CD14-positive monocyte (primary cell): ENCODE measurements around the gene DHX32. TPM values are rescaled to one million over a fixed set of nuclear protein-coding genes. Genes with fewer than 3 reads are reported as not detected.

ENCODE experiments used
- DNase-seq, 3 donors: peaks; one replicate each; pipeline ENCODE4 v3.0.0-alpha.2; 2011 to 2022
- H2AFZ ChIP-seq: 2 replicates; pipeline ENCODE4 v1.6.0; 2012; ENCODE audit warnings: mild to moderate bottlenecking, low read depth, low read length, inconsistent platforms; ENCODE audit not compliant: insufficient read depth, poor library complexity, severe bottlenecking
- H3K27ac ChIP-seq, 2 donors: 1 replicate in 1 of 2; 2 replicates in 1 of 2; pipeline ENCODE4 v1.5.1; 2012 to 2013; ENCODE audit warnings: low read length in 2 of 2, control low read depth in 1 of 2, inconsistent platforms in 1 of 2, low read depth in 1 of 2, mild to moderate bottlenecking in 1 of 2
- H3K27me3 ChIP-seq, 2 donors: one replicate each; pipeline versions ENCODE4 v1.6.0 to v1.6.1; 2011 to 2013; ENCODE audit warnings: low read length in 2 of 2; ENCODE audit not compliant: control insufficient read depth in 2 of 2, insufficient read depth in 2 of 2
- H3K36me3 ChIP-seq, 2 donors: replicated peaks in 1 of 2; 1 replicate in 1 of 2; 2 replicates in 1 of 2; pipeline versions ENCODE4 v1.5.1 to v1.6.1; 2012 to 2013; ENCODE audit warnings: low read length in 2 of 2, control low read depth in 1 of 2, inconsistent platforms in 1 of 2, mild to moderate bottlenecking in 1 of 2; ENCODE audit not compliant: insufficient read depth in 2 of 2, control insufficient read depth in 1 of 2
- H3K4me1 ChIP-seq, 2 donors: 1 replicate in 1 of 2; 2 replicates in 1 of 2; pipeline versions ENCODE4 v1.5.1 to v1.6.1; 2012 to 2013; ENCODE audit warnings: low read length in 2 of 2, control low read depth in 1 of 2, inconsistent platforms in 1 of 2, mild to moderate bottlenecking in 1 of 2, moderate library complexity in 1 of 2; ENCODE audit not compliant: insufficient read depth in 2 of 2, control insufficient read depth in 1 of 2
- H3K4me2 ChIP-seq: replicated peaks from 2 replicates; pipeline ENCODE3; 2012; ENCODE audit warnings: low read length, moderate library complexity, mild to moderate bottlenecking; ENCODE audit not compliant: poor library complexity, severe bottlenecking; ENCODE audit errors: extremely low read depth
- H3K4me3 ChIP-seq, 3 experiments: fragments of 200-600 bp in 1 of 3; sonication (generic) in 1 of 3; replicated peaks in 1 of 3; 1 replicate in 2 of 3; 2 replicates in 1 of 3; pipeline ENCODE4 v1.5.1; 2011 to 2013; ENCODE audit warnings: low read length in 3 of 3, mild to moderate bottlenecking in 3 of 3, control low read depth in 2 of 3, low read depth in 2 of 3, inconsistent platforms in 1 of 3, moderate library complexity in 1 of 3
- H3K79me2 ChIP-seq: 2 replicates; pipeline ENCODE4 v1.6.0; 2012; ENCODE audit warnings: mild to moderate bottlenecking, control low read depth, inconsistent platforms, low read length, moderate library complexity; ENCODE audit not compliant: insufficient read depth
- H3K9ac ChIP-seq: 2 replicates; pipeline ENCODE4 v1.6.0; 2017; ENCODE audit warnings: low read length, mild to moderate bottlenecking; ENCODE audit not compliant: insufficient read depth, poor library complexity, severe bottlenecking
- H3K9me3 ChIP-seq, 2 donors: replicated peaks in 1 of 2; 1 replicate in 1 of 2; 2 replicates in 1 of 2; pipeline versions ENCODE4 v1.5.1 to v1.6.1; 2012 to 2013; ENCODE audit warnings: low read length in 2 of 2, control low read depth in 1 of 2; ENCODE audit not compliant: control insufficient read depth in 1 of 2, insufficient read depth in 1 of 2
- H4K20me1 ChIP-seq: 2 replicates; pipeline ENCODE4 v1.6.0; 2012; ENCODE audit warnings: mild to moderate bottlenecking, low read length, control low read depth, moderate library complexity; ENCODE audit not compliant: insufficient read depth
- H3K27ac Mint-ChIP-seq, 7 donors: one replicate each; pipeline ENCODE4 v1.8.0; 2020; ENCODE audit warnings: mild to moderate bottlenecking in 7 of 7, mixed read lengths in 7 of 7, moderate library complexity in 6 of 7, inconsistent platforms in 2 of 7
- H3K27me3 Mint-ChIP-seq, 3 donors: one replicate each; pipeline ENCODE4 v1.8.0; 2021 to 2022; ENCODE audit warnings: low read depth in 3 of 3, mild to moderate bottlenecking in 3 of 3, mixed read lengths in 3 of 3, moderate library complexity in 3 of 3, inconsistent platforms in 1 of 3
- H3K36me3 Mint-ChIP-seq, 2 donors: one replicate each; pipeline ENCODE4 v1.8.0; 2020; ENCODE audit warnings: mixed read lengths in 2 of 2, inconsistent platforms in 1 of 2, mild to moderate bottlenecking in 1 of 2
- H3K4me1 Mint-ChIP-seq: one replicate; pipeline ENCODE4 v1.8.0; 2020; ENCODE audit warnings: mild to moderate bottlenecking, mixed read lengths
- H3K4me3 Mint-ChIP-seq, 2 donors: one replicate each; pipeline ENCODE4 v1.8.0; 2020; ENCODE audit warnings: mild to moderate bottlenecking in 2 of 2, mixed read lengths in 2 of 2, moderate library complexity in 1 of 2
- H3K9me3 Mint-ChIP-seq, 7 donors: one replicate each; pipeline ENCODE4 v1.8.0; 2020 to 2022; ENCODE audit warnings: mixed read lengths in 7 of 7, mild to moderate bottlenecking in 6 of 7, moderate library complexity in 6 of 7, inconsistent platforms in 2 of 7
- CTCF ChIP-seq: fragments of 200-600 bp; IDR thresholded peaks from one replicate; pipeline ENCODE4 v1.8.0; 2022; ENCODE audit warnings: antibody characterized with exemption, mild to moderate bottlenecking
- WGBS: methylation state at CpG from one replicate; pipeline ENCODE4 v1.1.5; 2013; ENCODE audit warnings: missing lambda C conversion rate; ENCODE audit not compliant: insufficient coverage; 5-methylcytosine and 5-hydroxymethylcytosine counted together
- intact Hi-C, 2 donors: fragments of 100-400 bp; cut with micrococcal nuclease; formaldehyde crosslinking; loops; one replicate each; pipeline versions ENCODE4 v1.15.0 to v1.15.1; 2023
- polyA plus RNA-seq, 3 donors: library from polyadenylated mRNA; depleted of rRNA in 1 of 3; unstranded in 2 of 3; stranded (reverse) in 1 of 3; fragments of 300-500 nt in 2 of 3; fragments of >200 nt in 1 of 3; fragmentation: Illumina TruSeq in 2 of 3; gene quantifications; 1 replicate in 2 of 3; 2 replicates in 1 of 3; pipeline ENCODE4 v1.2.3, GENCODE V29; 2012 to 2021

DHX32 gene
- polyA plus RNA-seq, 3 donors: 6.0 to 20.5 (median 16.4) TPM

DNA sequence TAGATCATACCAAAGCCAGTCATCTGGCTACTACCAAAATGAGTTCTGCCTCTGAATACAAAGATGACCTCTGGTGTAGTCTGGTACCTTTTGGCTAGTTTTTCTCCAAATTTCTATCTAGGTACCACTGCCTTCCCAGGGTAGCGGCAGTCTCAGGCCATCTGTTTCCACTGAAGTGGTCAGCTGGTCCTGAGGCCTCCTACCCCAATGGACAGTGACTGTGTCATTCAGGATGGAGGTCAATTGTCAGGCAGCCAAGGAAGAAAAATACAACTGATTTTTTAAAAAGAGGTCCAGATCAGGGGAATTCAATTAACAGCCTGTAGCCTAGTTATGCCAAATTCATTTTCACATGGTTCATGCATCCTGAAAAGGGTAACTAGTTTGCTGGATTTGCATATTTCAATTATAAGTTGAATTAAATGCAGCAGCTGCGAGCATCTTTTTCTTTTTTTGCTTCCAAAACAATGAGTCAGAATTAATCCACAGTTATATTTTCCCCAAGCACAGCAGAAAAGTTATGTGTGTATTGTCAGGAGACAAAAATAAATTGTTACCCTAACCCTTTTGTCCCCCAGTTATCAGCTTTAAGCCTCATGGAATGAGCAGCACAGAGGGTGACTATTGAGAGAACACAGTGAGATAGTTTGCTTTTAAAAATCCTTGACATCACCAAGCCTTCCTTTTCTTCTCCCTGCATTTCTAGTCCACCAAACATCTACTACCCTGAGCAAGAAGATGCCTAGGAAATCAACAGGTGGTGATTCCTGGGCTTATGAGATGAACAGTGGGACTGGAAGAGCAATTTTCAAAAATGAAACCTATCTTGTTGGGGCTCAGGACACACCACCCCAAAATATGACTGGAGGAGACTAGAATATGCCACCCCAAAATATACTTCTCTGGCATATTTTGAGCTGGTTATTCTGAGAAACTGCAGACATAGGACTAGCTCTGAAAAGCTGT is 30.0 kb downstream of the DHX32 start:
- Histone ChIP-seq H3K4me3 (no peak overlapping the region), H3K4me2 (no peak overlapping the region), H2AFZ (no peak overlapping the region), H3K79me2 (no peaks in the 10 kb centered on the region), H3K36me3 (peaks cover 32 to 71% of the 10 kb centered on the region in 2 donors), H3K9ac (no peak overlapping the region), H3K27me3 (no peaks in the 10 kb centered on the region), H4K20me1 (no peaks in the 10 kb centered on the region), H3K4me1 (no peaks in the 10 kb centered on the region), H3K27ac (no peak overlapping the region), H3K9me3 (no peaks in the 10 kb centered on the region)
- WGBS: no CpG with 5 or more reads among the region's 2 CpGs
- Mint-ChIP-seq H3K36me3 (peaks cover 59 to 71% of the 10 kb centered on the region in 2 donors), H3K4me3 (no peak overlapping the region), H3K4me1 (no peaks in the 10 kb centered on the region), H3K27me3 (peaks cover 0 to 1% (median 0%) of the 10 kb centered on the region in 3 donors), H3K27ac (no peak overlapping the region), H3K9me3 (no peaks in the 10 kb centered on the region)
- intact Hi-C loops: no loop called here
- DNase-seq: no peak
- TF ChIP-seq CTCF: no peak

DNA sequence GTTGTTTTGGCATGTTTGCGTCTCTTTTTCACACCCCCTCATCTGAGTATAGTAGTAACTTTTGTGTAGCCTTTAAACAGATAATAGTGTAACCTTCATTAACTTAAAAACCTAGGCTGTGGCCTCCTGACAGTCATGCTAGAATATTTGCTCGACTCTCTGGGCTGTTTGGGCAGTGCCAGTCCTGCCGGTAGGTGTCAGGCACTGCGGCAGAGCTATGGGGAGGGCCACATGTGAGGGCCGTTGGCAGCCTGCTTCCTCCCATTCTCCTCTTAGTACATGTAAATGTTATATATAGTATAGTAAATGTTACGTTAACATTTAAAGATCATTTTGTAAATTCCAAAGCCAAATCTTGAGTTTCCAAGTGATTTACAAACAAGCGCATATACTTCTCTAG is 31.6 kb downstream of the DHX32 start:
- Histone ChIP-seq H3K27ac (no peak overlapping the region), H2AFZ (no peak overlapping the region), H3K4me2 (no peak overlapping the region), H3K36me3 (peaks cover 35 to 87% of the 10 kb centered on the region in 2 donors), H3K79me2 (no peaks in the 10 kb centered on the region), H4K20me1 (no peaks in the 10 kb centered on the region), H3K4me3 (no peak overlapping the region), H3K27me3 (no peaks in the 10 kb centered on the region), H3K4me1 (no peaks in the 10 kb centered on the region), H3K9ac (no peak overlapping the region), H3K9me3 (no peaks in the 10 kb centered on the region)
- peaks cover 57 to 65% of the 10 kb centered on the region in 2 donors for H3K36me3 Mint-ChIP-seq
- 100% methylated on average over 2 of the region's 7 CpGs for WGBS
- H3K27ac Mint-ChIP-seq: no peak overlapping the region
- intact Hi-C loops: no loop called here
- H3K27me3 Mint-ChIP-seq: peaks cover 0 to 2% (median 1%) of the 10 kb centered on the region in 3 donors
- H3K4me3 Mint-ChIP-seq: no peak overlapping the region
- no peaks in the 10 kb centered on the region for H3K4me1 Mint-ChIP-seq
- TF ChIP-seq CTCF: no peak
- no peak for DNase-seq
- H3K9me3 Mint-ChIP-seq: no peaks in the 10 kb centered on the region
